ENCODE measurements around the gene ST7. TPM values are rescaled to one million over a fixed set of nuclear protein-coding genes. Genes with fewer than 3 reads are reported as not detected.
A peak's percentile ranks its signal among the peaks of the same experiment; 100 is the strongest.

ST7 gene
- total and polyA plus RNA-seq, 7 donors: 6.0 to 12.5 (median 7.3) TPM

DNA sequence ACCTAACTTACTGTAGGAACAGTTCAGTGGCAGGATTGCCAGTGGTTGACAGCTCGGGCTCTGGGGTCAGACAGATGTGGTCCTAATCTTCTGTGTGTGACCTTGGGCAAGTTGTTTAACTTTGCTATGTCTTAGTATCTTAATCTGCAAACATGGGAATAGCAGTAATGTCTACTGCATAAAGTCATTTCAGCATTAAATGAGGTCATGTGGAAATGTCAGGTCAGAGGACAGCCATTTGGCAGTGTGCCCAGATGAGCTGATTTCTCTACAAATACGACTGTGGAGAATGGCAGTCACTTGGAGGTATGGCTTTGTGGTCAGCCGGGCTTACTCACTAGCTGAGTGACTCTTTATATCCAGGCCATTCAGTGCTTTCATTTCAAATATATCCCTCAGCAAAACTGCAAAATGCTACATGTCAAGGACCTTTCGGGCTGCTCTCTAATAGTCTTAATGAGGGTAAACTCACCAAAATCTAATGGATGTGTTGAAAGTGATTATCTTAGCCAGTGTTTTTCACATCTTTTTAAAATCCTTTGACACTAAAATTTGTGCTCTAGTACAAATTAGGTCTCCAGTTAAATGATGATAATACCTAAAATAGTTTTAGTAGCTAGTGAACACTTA lies 171.4 kb downstream of the ST7 start:
- H3K4me1 ChIP-seq: peaks cover 20% of the 10 kb centered on the region
- intact Hi-C loops (cut with DNase I): no loop called here
- WGBS, 3 donors: 37% methylated on average over 4 of the region's 4 CpGs
- peak overlapping the region; percentile 59 for H3K27ac ChIP-seq
- H3K4me3 ChIP-seq: no peak overlapping the region
- peak; percentile 72 to 79 for DNase-seq
- no peaks in the 10 kb centered on the region for H3K36me3 ChIP-seq (ENCODE audit: insufficient read depth in 1 of 2, low read depth in 1 of 2)
- no peaks in the 10 kb centered on the region for H3K27me3 ChIP-seq (ENCODE audit: insufficient read depth in 3 of 3, low read length in 2 of 3)
- peak; percentile 92 to 95 (median 94) for ATAC-seq
- H3K9me3 ChIP-seq: no peaks in the 10 kb centered on the region
- TF ChIP-seq, protein P1, sequence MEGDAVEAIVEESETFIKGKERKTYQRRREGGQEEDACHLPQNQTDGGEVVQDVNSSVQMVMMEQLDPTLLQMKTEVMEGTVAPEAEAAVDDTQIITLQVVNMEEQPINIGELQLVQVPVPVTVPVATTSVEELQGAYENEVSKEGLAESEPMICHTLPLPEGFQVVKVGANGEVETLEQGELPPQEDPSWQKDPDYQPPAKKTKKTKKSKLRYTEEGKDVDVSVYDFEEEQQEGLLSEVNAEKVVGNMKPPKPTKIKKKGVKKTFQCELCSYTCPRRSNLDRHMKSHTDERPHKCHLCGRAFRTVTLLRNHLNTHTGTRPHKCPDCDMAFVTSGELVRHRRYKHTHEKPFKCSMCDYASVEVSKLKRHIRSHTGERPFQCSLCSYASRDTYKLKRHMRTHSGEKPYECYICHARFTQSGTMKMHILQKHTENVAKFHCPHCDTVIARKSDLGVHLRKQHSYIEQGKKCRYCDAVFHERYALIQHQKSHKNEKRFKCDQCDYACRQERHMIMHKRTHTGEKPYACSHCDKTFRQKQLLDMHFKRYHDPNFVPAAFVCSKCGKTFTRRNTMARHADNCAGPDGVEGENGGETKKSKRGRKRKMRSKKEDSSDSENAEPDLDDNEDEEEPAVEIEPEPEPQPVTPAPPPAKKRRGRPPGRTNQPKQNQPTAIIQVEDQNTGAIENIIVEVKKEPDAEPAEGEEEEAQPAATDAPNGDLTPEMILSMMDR (IDR thresholded peaks at IDR 0.05): no peak

DNA sequence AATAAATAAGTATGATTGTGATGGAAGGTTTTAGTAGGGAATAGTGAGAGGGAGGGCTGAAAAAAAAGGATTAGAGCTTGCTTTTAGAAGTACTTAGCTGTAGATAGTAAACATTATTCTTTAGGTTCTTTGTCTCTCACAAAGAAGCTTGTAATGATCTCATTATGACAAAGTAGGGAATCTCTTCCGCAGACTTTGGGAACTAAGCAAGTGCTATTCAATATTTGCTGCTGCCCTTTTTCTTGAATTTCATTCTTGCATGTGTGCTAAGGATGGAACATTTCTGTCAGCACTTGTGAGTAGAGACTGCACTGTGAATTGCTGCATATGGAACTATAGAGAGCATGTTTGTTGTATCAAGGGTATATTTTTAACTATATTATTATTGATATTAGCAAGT lies 173.4 kb downstream of the ST7 start:
- WGBS, 3 donors: 92 to 99% (median 93%) methylated on average over 1 of the region's 1 CpG
- H3K36me3 ChIP-seq (ENCODE audit: insufficient read depth in 1 of 2, low read depth in 1 of 2): no peaks in the 10 kb centered on the region
- H3K4me3 ChIP-seq: no peak overlapping the region
- TF ChIP-seq, protein P1 (IDR thresholded peaks at IDR 0.05): no peak
- no peaks in the 10 kb centered on the region for H3K9me3 ChIP-seq
- DNase-seq: no peak
- H3K4me1 ChIP-seq: peaks cover 26% of the 10 kb centered on the region
- intact Hi-C loops (cut with DNase I): loop anchor here in 1 of 2 donors (2.0 kb wide), 1 partner anchor 196 kb away; no protein-coding TSS in a partner anchor
- no peak overlapping the region for H3K27ac ChIP-seq
- no peaks in the 10 kb centered on the region for H3K27me3 ChIP-seq (ENCODE audit: insufficient read depth in 3 of 3, low read length in 2 of 3)
- ATAC-seq: no peak

DNA sequence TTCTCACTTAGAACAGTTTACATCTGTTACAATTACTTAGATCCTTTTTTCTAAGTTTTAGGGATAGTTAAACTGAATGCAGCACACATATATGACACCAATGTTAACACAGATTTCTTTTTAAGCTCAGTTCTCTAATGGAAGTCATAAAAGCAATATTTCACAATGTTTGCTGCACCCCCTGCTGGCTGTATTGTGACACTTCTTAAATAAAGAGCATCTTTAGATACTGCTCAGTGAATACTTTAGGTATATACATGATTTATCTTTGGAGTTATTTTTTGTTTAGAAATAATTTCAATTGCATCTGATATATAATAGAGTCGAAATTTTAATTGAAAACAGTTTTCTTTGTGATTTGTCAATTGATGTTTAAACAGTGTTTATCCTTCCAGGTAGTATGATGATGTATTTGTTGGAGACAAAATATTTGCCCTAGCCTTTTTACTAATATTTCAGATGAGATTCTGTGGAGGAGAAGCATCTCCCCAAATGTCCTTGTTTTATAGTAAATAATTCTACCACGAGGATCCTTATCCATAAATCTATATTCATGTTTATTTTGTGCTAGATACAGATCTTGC lies 174.4 kb downstream of the ST7 start:
- Histone ChIP-seq H3K27me3 (ENCODE audit: insufficient read depth in 3 of 3, low read length in 2 of 3) (no peaks in the 10 kb centered on the region), H3K4me3 (no peak overlapping the region), H3K4me1 (peaks cover 36% of the 10 kb centered on the region), H3K9me3 (no peaks in the 10 kb centered on the region), H3K27ac (no peak overlapping the region), H3K36me3 (ENCODE audit: insufficient read depth in 1 of 2, low read depth in 1 of 2) (no peaks in the 10 kb centered on the region)
- TF ChIP-seq, protein P1 (IDR thresholded peaks at IDR 0.05): peak; percentile 81
- peak in 3 of 4 donors; percentile 36 to 68 (median 45) for ATAC-seq
- 21 to 33% (median 22%) methylated on average over 2 of the region's 2 CpGs for WGBS, 3 donors
- peak in 1 of 2 donors; percentile 18 for DNase-seq
- intact Hi-C loops (cut with DNase I): loop anchor here in 1 of 2 donors (2.0 kb wide), 1 partner anchor 197 kb away; no protein-coding TSS in a partner anchor

DNA sequence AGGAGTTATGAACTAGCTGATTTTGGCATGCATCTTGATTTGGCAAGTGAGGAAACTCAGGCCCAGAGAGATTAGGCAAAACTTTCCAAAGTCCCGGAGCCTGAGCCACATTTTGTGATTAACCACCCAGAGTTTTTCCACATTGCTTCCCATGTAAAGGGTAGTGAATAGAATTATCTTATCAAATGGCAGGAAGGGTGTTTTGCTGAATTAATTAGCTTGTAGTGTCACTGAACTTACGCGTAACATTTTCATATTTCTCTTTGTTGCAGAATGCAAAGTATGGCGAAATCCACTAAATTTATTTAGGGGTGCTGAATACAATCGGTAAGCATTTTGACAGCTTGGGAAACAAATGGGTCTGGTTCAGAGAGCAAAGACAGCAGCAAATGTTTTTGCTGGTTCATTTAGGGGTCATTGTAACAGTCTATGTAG lies 176.2 kb downstream of the ST7 start:
- H3K36me3 ChIP-seq (ENCODE audit: insufficient read depth in 1 of 2, low read depth in 1 of 2): peaks cover 0 to 4% of the 10 kb centered on the region in 2 donors
- ATAC-seq (no peak), DNase-seq (no peak)
- intact Hi-C loops (cut with DNase I): no loop called here
- H3K9me3 ChIP-seq: no peaks in the 10 kb centered on the region
- H3K27me3 ChIP-seq (ENCODE audit: insufficient read depth in 3 of 3, low read length in 2 of 3): no peaks in the 10 kb centered on the region
- TF ChIP-seq, protein P1 (IDR thresholded peaks at IDR 0.05): no peak
- H3K27ac ChIP-seq: no peak overlapping the region
- H3K4me1 ChIP-seq: peaks cover 29% of the 10 kb centered on the region
- 55 to 67% (median 64%) methylated on average over 5 of the region's 5 CpGs for WGBS, 3 donors
- no peak overlapping the region for H3K4me3 ChIP-seq
